OCI-LY1 (cell line): ENCODE data around the gene USP17L19.
"Not testable (repeated sequence)": the region's sequence is repeated elsewhere in the genome, so short reads cannot be mapped to it uniquely, and the experiment has no call there.

Experiments used
- H2AFZ ChIP-seq: fragments of 200-600 bp; sonication (generic), shearing (Covaris generic); 2 replicates; pipeline ENCODE4 v1.6.0; 2014; ENCODE audit warnings: antibody characterized with exemption, mild to moderate bottlenecking, low read length
- H3F3A ChIP-seq: fragments of 200-600 bp; sonication (generic), shearing (Covaris generic); 2 replicates; pipeline ENCODE4 v1.6.0; 2014; ENCODE audit warnings: mild to moderate bottlenecking, antibody characterized with exemption, low read length, moderate library complexity; ENCODE audit not compliant: insufficient read depth
- H3K27ac ChIP-seq: fragments of 200-600 bp; sonication (generic); 2 replicates; pipeline ENCODE4 v1.5.1; 2014; ENCODE audit warnings: low read length, mixed run types, mild to moderate bottlenecking, low read depth; ENCODE audit not compliant: poor library complexity, severe bottlenecking
- H3K27me3 ChIP-seq: fragments of 200-600 bp; sonication (generic); 2 replicates; pipeline ENCODE4 v1.6.0; 2014; ENCODE audit warnings: antibody characterized with exemption, mild to moderate bottlenecking, low read length, moderate library complexity; ENCODE audit not compliant: insufficient read depth
- H3K36me3 ChIP-seq: fragments of 200-600 bp; sonication (generic); 2 replicates; pipeline ENCODE4 v1.6.1; 2014; ENCODE audit warnings: mild to moderate bottlenecking, antibody characterized with exemption, low read length, moderate library complexity, mixed read lengths; ENCODE audit not compliant: insufficient read depth
- H3K4me1 ChIP-seq: fragments of 200-600 bp; sonication (generic); 2 replicates; pipeline ENCODE4 v1.5.1; 2014; ENCODE audit warnings: mild to moderate bottlenecking, low read length, moderate library complexity; ENCODE audit not compliant: insufficient read depth, severe bottlenecking
- H3K4me2 ChIP-seq: fragments of 200-600 bp; sonication (generic), shearing (Covaris generic); 2 replicates; pipeline ENCODE4 v1.6.1; 2014; ENCODE audit warnings: low read length
- H3K4me3 ChIP-seq: fragments of 200-600 bp; sonication (generic); 2 replicates; pipeline ENCODE4 v1.5.1; 2014; ENCODE audit warnings: low read length, low read depth, mild to moderate bottlenecking, mixed read lengths; ENCODE audit not compliant: poor library complexity, severe bottlenecking
- H3K79me2 ChIP-seq: fragments of 200-600 bp; shearing (Covaris generic); 2 replicates; pipeline ENCODE4 v1.6.1; 2016; ENCODE audit warnings: mixed run types, low read length, mixed read lengths; ENCODE audit not compliant: insufficient read depth
- H3K9ac ChIP-seq: fragments of 200-600 bp; sonication (generic), shearing (Covaris generic); 2 replicates; pipeline ENCODE4 v1.6.1; 2014; ENCODE audit warnings: mild to moderate bottlenecking, low read length, mixed read lengths
- H3K9me2 ChIP-seq: fragments of 200-600 bp; sonication (generic), shearing (Covaris generic); 2 replicates; pipeline ENCODE4 v1.6.1; 2014; ENCODE audit warnings: low read depth, mild to moderate bottlenecking, low read length, mixed read lengths
- H3K9me3 ChIP-seq: fragments of 200-600 bp; shearing (Covaris generic); 2 replicates; pipeline ENCODE4 v1.6.1; 2014; ENCODE audit warnings: low read length, mixed read lengths
- H4K20me1 ChIP-seq: fragments of 200-600 bp; sonication (generic), shearing (Covaris generic); 2 replicates; pipeline ENCODE4 v1.6.0; 2016; ENCODE audit warnings: mild to moderate bottlenecking, low read length; ENCODE audit not compliant: insufficient read depth

USP17L19 gene

GRCh38 chr4:9253078-9253477, at the start of gene USP17L19:
TSS of gene USP17L19 (plus strand) at chr4:9253378. CDS start at chr4:9253378, 0 bp downstream.
- not testable (repeated sequence) for H3F3A ChIP-seq, H2AFZ ChIP-seq, H3K9me3 ChIP-seq, H3K9me2 ChIP-seq, H3K27ac ChIP-seq, H3K4me3 ChIP-seq, H3K9ac ChIP-seq, H4K20me1 ChIP-seq, H3K79me2 ChIP-seq, H3K4me2 ChIP-seq, H3K4me1 ChIP-seq, H3K36me3 ChIP-seq, H3K27me3 ChIP-seq

- H3K79me2 ChIP-seq, H2AFZ ChIP-seq, H3K4me1 ChIP-seq, H3K9ac ChIP-seq, H3K4me2 ChIP-seq, H3K9me2 ChIP-seq, H3K36me3 ChIP-seq, H3K9me3 ChIP-seq, H3K4me3 ChIP-seq, H3K27me3 ChIP-seq, H3K27ac ChIP-seq, H4K20me1 ChIP-seq, H3F3A ChIP-seq: not testable (repeated sequence)
These were observed 42.8 kb upstream of the USP17L19 start, which contains the start of gene USP17L10 for GRCh38 chr4:9210357-9210756. TSS of gene USP17L10 (plus strand) at chr4:9210657. CDS start at chr4:9210657, 0 bp downstream.

- not testable (repeated sequence) for H3K4me3 ChIP-seq, H3K36me3 ChIP-seq, H3K27ac ChIP-seq, H3K9me3 ChIP-seq, H3K27me3 ChIP-seq, H4K20me1 ChIP-seq, H3K4me2 ChIP-seq, H3K9me2 ChIP-seq, H3K9ac ChIP-seq, H3F3A ChIP-seq, H3K4me1 ChIP-seq, H2AFZ ChIP-seq, H3K79me2 ChIP-seq
These were observed 38.5 kb upstream of the USP17L19 start for GRCh38 chr4:9214701-9215100.

- H3K9ac ChIP-seq, H4K20me1 ChIP-seq, H3K4me2 ChIP-seq, H3K9me2 ChIP-seq, H3K79me2 ChIP-seq, H3K9me3 ChIP-seq, H3K4me1 ChIP-seq, H3K27ac ChIP-seq, H3K4me3 ChIP-seq, H3K27me3 ChIP-seq, H3F3A ChIP-seq, H3K36me3 ChIP-seq, H2AFZ ChIP-seq: not testable (repeated sequence)
These were observed 38.1 kb upstream of the USP17L19 start, which contains the start of gene USP17L11 for GRCh38 chr4:9215105-9215504. TSS of gene USP17L11 (plus strand) at chr4:9215405. CDS start at chr4:9215405, 0 bp downstream.

GRCh38 chr4:9219852-9220251, 33.3 kb upstream of the USP17L19 start, which contains the start of gene USP17L12:
TSS of gene USP17L12 (plus strand) at chr4:9220152. CDS start at chr4:9220152, 0 bp downstream.
- H2AFZ ChIP-seq = not testable (repeated sequence)

GRCh38 chr4:9224596-9224995, 28.6 kb upstream of the USP17L19 start, which contains the start of gene USP17L13:
TSS of gene USP17L13 (plus strand) at chr4:9224896. CDS start at chr4:9224896, 0 bp downstream.
- H3K9me2 ChIP-seq, H2AFZ ChIP-seq, H3K9ac ChIP-seq, H3F3A ChIP-seq, H3K4me2 ChIP-seq, H3K27ac ChIP-seq, H3K9me3 ChIP-seq, H3K4me3 ChIP-seq, H3K27me3 ChIP-seq, H3K4me1 ChIP-seq, H3K36me3 ChIP-seq, H3K79me2 ChIP-seq, H4K20me1 ChIP-seq: not testable (repeated sequence)

More at GRCh38 chr4:9219852-9220251, 33.3 kb upstream of the USP17L19 start, which contains the start of gene USP17L12:
- H3F3A ChIP-seq, H3K9me3 ChIP-seq, H3K4me2 ChIP-seq, H3K9ac ChIP-seq, H3K9me2 ChIP-seq, H3K4me3 ChIP-seq, H3K27ac ChIP-seq, H4K20me1 ChIP-seq, H3K36me3 ChIP-seq, H3K4me1 ChIP-seq, H3K27me3 ChIP-seq, H3K79me2 ChIP-seq: not testable (repeated sequence)

- H3K9ac ChIP-seq, H3K27ac ChIP-seq, H3K4me2 ChIP-seq, H4K20me1 ChIP-seq, H3K4me1 ChIP-seq, H3F3A ChIP-seq, H3K79me2 ChIP-seq, H3K27me3 ChIP-seq, H3K4me3 ChIP-seq, H3K9me3 ChIP-seq, H3K36me3 ChIP-seq, H2AFZ ChIP-seq, H3K9me2 ChIP-seq: not testable (repeated sequence)
These were observed 22.9 kb upstream of the USP17L19 start for GRCh38 chr4:9230249-9230648.

- not testable (repeated sequence) for H3K36me3 ChIP-seq, H4K20me1 ChIP-seq, H3K4me1 ChIP-seq
These were observed 19.1 kb upstream of the USP17L19 start, which contains the start of gene USP17L15 for GRCh38 chr4:9234085-9234484. TSS of gene USP17L15 (plus strand) at chr4:9234385. CDS start at chr4:9234385, 0 bp downstream.

More at GRCh38 chr4:9234085-9234484, 19.1 kb upstream of the USP17L19 start, which contains the start of gene USP17L15:
- H3K9me3 ChIP-seq, H3K79me2 ChIP-seq, H3K9me2 ChIP-seq, H3K4me3 ChIP-seq, H2AFZ ChIP-seq, H3K4me2 ChIP-seq, H3K9ac ChIP-seq, H3F3A ChIP-seq, H3K27ac ChIP-seq, H3K27me3 ChIP-seq: not testable (repeated sequence)
